BJ (cell line): Measurements from ENCODE around the gene AGPAT3. TPM values are rescaled to one million over a fixed set of nuclear protein-coding genes. Genes with fewer than 3 reads are reported as not detected.

Experiments used
- CTCF ChIA-PET: fragments of 350-600 bp; formaldehyde crosslinking; extraction: SDS; loops from one replicate; lab custom pipeline; 2021; ENCODE audit warnings: antibody characterized with exemption, inconsistent platforms; lab: Yijun Ruan, JAX
- POLR2A ChIA-PET: fragments of 300-600 bp; sonication (Branson Sonifier 250); formaldehyde crosslinking; extraction: SDS; loops from one replicate; lab custom pipeline; 2021; ENCODE audit warnings: antibody characterized with exemption; lab: Charles Lee
- DNase-seq: peaks from one replicate; pipeline ENCODE4 v3.0.0-alpha.2; 2011; ENCODE audit warnings: low read depth
- H3K27me3 ChIP-seq: 2 replicates; pipeline ENCODE4 v1.6.0; 2011; ENCODE audit warnings: low read length; ENCODE audit not compliant: control insufficient read depth, insufficient read depth
- H3K36me3 ChIP-seq: 2 replicates; pipeline ENCODE4 v1.5.1; 2011; ENCODE audit warnings: low read length; ENCODE audit not compliant: control insufficient read depth, insufficient read depth
- H3K4me3 ChIP-seq: 2 replicates; pipeline ENCODE4 v1.5.1; 2011; ENCODE audit warnings: low read depth, mild to moderate bottlenecking, control low read depth, low read length
- polyA plus RNA-seq: library from polyadenylated mRNA; depleted of rRNA; stranded (reverse); fragments of >200 nt; gene quantifications from 2 replicates; pipeline ENCODE4 v1.2.3, GENCODE V29; 2011
- TF ChIP-seq, protein P1 (sequence below): IDR thresholded peaks from 2 replicates; pipeline ENCODE4 v1.5.1; 2011; ENCODE audit warnings: low read depth, mild to moderate bottlenecking, control low read depth, inconsistent platforms, low read length, moderate library complexity; ENCODE audit not compliant: insufficient read depth

AGPAT3 gene
- polyA plus RNA-seq, 1 experiment, result 68.5 TPM

GRCh38 chr21:43986544-43987451 lies 121.8 kb downstream of the AGPAT3 start:
- TF ChIP-seq, protein P1, sequence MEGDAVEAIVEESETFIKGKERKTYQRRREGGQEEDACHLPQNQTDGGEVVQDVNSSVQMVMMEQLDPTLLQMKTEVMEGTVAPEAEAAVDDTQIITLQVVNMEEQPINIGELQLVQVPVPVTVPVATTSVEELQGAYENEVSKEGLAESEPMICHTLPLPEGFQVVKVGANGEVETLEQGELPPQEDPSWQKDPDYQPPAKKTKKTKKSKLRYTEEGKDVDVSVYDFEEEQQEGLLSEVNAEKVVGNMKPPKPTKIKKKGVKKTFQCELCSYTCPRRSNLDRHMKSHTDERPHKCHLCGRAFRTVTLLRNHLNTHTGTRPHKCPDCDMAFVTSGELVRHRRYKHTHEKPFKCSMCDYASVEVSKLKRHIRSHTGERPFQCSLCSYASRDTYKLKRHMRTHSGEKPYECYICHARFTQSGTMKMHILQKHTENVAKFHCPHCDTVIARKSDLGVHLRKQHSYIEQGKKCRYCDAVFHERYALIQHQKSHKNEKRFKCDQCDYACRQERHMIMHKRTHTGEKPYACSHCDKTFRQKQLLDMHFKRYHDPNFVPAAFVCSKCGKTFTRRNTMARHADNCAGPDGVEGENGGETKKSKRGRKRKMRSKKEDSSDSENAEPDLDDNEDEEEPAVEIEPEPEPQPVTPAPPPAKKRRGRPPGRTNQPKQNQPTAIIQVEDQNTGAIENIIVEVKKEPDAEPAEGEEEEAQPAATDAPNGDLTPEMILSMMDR, result no peak
- ChIA-PET CTCF (interaction anchor here (3.8 kb wide), 1 partner anchor 10 kb away, joined by 20 read pairs; no protein-coding TSS in a partner anchor), POLR2A (no interaction called here)
- Histone ChIP-seq H3K27me3 (no peaks in the 10 kb centered on the region), H3K4me3 (no peak overlapping the region), H3K36me3 (peaks cover 9% of the 10 kb centered on the region)
- no peak for DNase-seq

GRCh38 chr21:43987509-43987908 lies 122.5 kb downstream of the AGPAT3 start:
- TF ChIP-seq, protein P1, result no peak
- ChIA-PET POLR2A (no interaction called here), CTCF (interaction anchor here (3.8 kb wide), 1 partner anchor 11 kb away, joined by 20 read pairs; no protein-coding TSS in a partner anchor)
- Histone ChIP-seq H3K4me3 (no peak overlapping the region), H3K36me3 (peaks cover 6% of the 10 kb centered on the region), H3K27me3 (no peaks in the 10 kb centered on the region)
- DNase-seq, result no peak

GRCh38 chr21:43988016-43988415 lies 123.0 kb downstream of the AGPAT3 start:
- ChIA-PET POLR2A (no interaction called here), CTCF (interaction anchor here (3.8 kb wide), 1 partner anchor 11 kb away, joined by 20 read pairs; no protein-coding TSS in a partner anchor)
- Histone ChIP-seq H3K36me3 (peaks cover 5% of the 10 kb centered on the region), H3K4me3 (no peak overlapping the region), H3K27me3 (no peaks in the 10 kb centered on the region)
- no peak for DNase-seq
- TF ChIP-seq, protein P1, result no peak

- Histone ChIP-seq H3K27me3 (no peaks in the 10 kb centered on the region), H3K4me3 (no peak overlapping the region), H3K36me3 (peaks cover 2% of the 10 kb centered on the region; the same call in 1 of the 2 replicates)
- CTCF ChIA-PET, result interaction anchor here (0.9 kb wide), 1 partner anchor 200 kb away, joined by 3 read pairs; no protein-coding TSS in a partner anchor
- no peak for DNase-seq
- TF ChIP-seq, protein P1, result no peak
- POLR2A ChIA-PET, result no interaction called here
These were observed 123.6 kb downstream of the AGPAT3 start for GRCh38 chr21:43988506-43989230.

- no peak for DNase-seq
- POLR2A ChIA-PET, result no interaction called here
- Histone ChIP-seq H3K27me3 (no peaks in the 10 kb centered on the region), H3K36me3 (no peaks in the 10 kb centered on the region), H3K4me3 (no peak overlapping the region)
- CTCF ChIA-PET, result no interaction called here
- TF ChIP-seq, protein P1, result no peak
These were observed 124.4 kb downstream of the AGPAT3 start for GRCh38 chr21:43989401-43989800.
